ENCODE results near the gene CIAO3.
A peak's percentile ranks its signal among the peaks of the same experiment; 100 is the strongest.

CIAO3 gene

GRCh38 chr16:729768-730665 is 10.8 kb downstream of the CIAO3 start:
- TF ChIP-seq ZNF274 (IDR thresholded peaks at IDR 0.05; ENCODE audit: low read depth, low read length): no peak
- H3K4me3 ChIP-seq (ENCODE audit: low read length): no peak overlapping the region

GRCh38 chr16:728890-729744 is 11.7 kb downstream of the CIAO3 start:
- H3K4me3 ChIP-seq (ENCODE audit: low read length): no peak overlapping the region; the same call in 1 of the 2 replicates
- TF ChIP-seq ZNF274 (IDR thresholded peaks at IDR 0.05; ENCODE audit: low read depth, low read length): no peak

GRCh38 chr16:728131-728889 is 12.5 kb downstream of the CIAO3 start:
- no peak for TF ChIP-seq ZNF274 (IDR thresholded peaks at IDR 0.05; ENCODE audit: low read depth, low read length)
- H3K4me3 ChIP-seq (ENCODE audit: low read length): peak overlapping the region; percentile 36; the same call in 1 of the 2 replicates

- no peak for TF ChIP-seq ZNF274 (IDR thresholded peaks at IDR 0.05; ENCODE audit: low read depth, low read length)
- peak overlapping the region; percentile 68; the same call in 1 of the 2 replicates for H3K4me3 ChIP-seq (ENCODE audit: low read length)
Measured at GRCh38 chr16:727291-727977, 13.4 kb downstream of the CIAO3 start.

GRCh38 chr16:726438-727290 is 14.1 kb downstream of the CIAO3 start, which contains the start of the genes CCDC78 and HAGHL:
Gene CCDC78 (minus strand): TSS chr16:726443. CDS start chr16:726367, 76 bp downstream.
Gene HAGHL (plus strand): TSS chr16:727106. CDS start chr16:727510, 404 bp downstream.
- no peak for TF ChIP-seq ZNF274 (IDR thresholded peaks at IDR 0.05; ENCODE audit: low read depth, low read length)
- peak within 1 kb of the TSS; percentile 68; the same call in 1 of the 2 replicates for H3K4me3 ChIP-seq (ENCODE audit: low read length)

- no peak for TF ChIP-seq ZNF274 (IDR thresholded peaks at IDR 0.05; ENCODE audit: low read depth, low read length)
- no peak overlapping the region for H3K4me3 ChIP-seq (ENCODE audit: low read length)
Measured at GRCh38 chr16:726188-726437, 14.7 kb downstream of the CIAO3 start.

- no peak for TF ChIP-seq ZNF274 (IDR thresholded peaks at IDR 0.05; ENCODE audit: low read depth, low read length)
- H3K4me3 ChIP-seq (ENCODE audit: low read length): no peak overlapping the region
Measured at GRCh38 chr16:725463-726187, 15.2 kb downstream of the CIAO3 start.

GRCh38 chr16:725041-725376 is 15.8 kb downstream of the CIAO3 start:
- TF ChIP-seq ZNF274 (IDR thresholded peaks at IDR 0.05; ENCODE audit: low read depth, low read length): no peak
- no peak overlapping the region for H3K4me3 ChIP-seq (ENCODE audit: low read length)

GRCh38 chr16:724188-725040 is 16.4 kb downstream of the CIAO3 start:
- no peak overlapping the region for H3K4me3 ChIP-seq (ENCODE audit: low read length)
- TF ChIP-seq ZNF274 (IDR thresholded peaks at IDR 0.05; ENCODE audit: low read depth, low read length): no peak

GRCh38 chr16:723695-724094 is 17.1 kb downstream of the CIAO3 start:
- no peak for TF ChIP-seq ZNF274 (IDR thresholded peaks at IDR 0.05; ENCODE audit: low read depth, low read length)
- H3K4me3 ChIP-seq (ENCODE audit: low read length): no peak overlapping the region

All from GM08714 (cell line).